Tongue (tissue), 2 donors: ENCODE results near the gene DPY19L1. TPM values are rescaled to one million over a fixed set of nuclear protein-coding genes. Genes with fewer than 3 reads are reported as not detected.
A peak's percentile ranks its signal among the peaks of the same experiment; 100 is the strongest.
"Not testable (repeated sequence)": the region's sequence is repeated elsewhere in the genome, so short reads cannot be mapped to it uniquely, and the experiment has no call there.

Experiments
- DNase-seq: peaks from one replicate; pipeline ENCODE4 v3.0.0-alpha.2; 2015
- total RNA-seq: library from RNA; depleted of rRNA; stranded (reverse); fragments of >200 nt; gene quantifications from one replicate; pipeline ENCODE4 v1.2.3, GENCODE V29; 2014

The DPY19L1 gene
- total RNA-seq, 1 donor from 2014 or later: 26.6 TPM

DNA sequence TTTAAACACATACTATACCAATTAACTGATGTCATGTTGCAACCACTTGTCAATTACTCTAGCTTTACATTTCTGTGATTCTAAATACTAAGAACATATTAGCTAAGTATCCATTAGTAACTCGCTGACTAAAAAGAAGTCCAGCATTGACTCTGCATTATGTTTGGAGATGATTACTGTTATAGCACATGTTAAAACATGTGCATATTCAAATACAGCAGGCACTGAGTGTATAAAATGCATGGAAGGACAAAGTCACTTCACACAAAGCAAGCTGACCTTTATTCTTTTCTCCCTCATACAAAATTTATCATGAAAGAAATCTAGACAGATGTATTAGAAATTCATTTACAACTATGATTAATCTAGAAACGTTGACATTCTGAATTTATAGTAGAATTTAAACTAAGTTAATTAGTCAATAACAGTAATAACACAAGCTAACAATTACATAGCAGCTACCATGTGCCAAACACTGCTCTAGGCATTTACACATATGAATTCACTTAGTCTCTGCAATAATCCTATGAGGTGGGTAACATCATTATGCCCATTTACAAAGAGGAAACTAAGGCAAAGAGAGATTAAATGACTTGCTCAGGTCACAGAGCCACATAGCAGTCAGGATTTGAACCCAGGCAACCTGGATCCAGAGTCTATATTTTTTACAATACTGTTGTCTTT lies 48.7 kb downstream of the DPY19L1 start:
- not testable (repeated sequence) for DNase-seq

DNA sequence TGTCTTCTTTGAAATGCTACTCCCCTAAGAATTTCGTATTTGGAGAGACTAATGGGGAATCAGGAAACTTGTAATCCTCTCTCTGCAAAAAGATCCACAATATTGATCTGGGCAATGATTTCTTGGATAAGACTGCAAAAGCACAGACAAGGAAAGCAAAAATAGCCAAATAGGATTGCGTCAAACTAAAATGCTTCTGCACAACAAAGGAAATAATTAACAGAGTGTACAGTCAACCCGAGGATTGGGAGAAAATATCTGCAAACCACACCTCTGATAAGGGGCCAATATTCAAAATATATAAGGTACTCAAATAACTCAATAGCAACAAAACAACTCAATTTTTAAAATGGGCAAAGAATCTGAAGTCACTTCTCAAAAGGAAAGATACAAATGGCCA lies 52.1 kb downstream of the DPY19L1 start:
- not testable (repeated sequence) for DNase-seq

DNA sequence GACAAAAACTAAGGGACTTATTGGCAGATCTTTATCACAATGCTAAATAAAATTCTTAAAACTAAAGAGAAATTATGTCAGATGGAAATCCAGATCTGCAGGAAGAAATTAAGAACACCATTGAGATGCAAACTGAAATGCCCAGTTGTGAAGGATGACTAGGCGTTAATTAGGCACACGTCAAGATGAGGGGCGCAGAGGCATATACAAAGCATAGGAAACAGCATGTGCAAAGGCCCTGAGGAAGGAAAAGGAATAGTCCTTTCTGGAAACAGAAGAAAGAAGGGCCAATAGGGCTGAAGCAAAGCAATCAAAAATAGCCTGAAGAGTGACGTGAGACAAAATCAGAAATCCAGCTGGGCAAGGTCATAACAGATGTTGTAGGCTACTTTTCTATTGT lies 53.1 kb downstream of the DPY19L1 start:
- DNase-seq: not testable (repeated sequence)

DNA sequence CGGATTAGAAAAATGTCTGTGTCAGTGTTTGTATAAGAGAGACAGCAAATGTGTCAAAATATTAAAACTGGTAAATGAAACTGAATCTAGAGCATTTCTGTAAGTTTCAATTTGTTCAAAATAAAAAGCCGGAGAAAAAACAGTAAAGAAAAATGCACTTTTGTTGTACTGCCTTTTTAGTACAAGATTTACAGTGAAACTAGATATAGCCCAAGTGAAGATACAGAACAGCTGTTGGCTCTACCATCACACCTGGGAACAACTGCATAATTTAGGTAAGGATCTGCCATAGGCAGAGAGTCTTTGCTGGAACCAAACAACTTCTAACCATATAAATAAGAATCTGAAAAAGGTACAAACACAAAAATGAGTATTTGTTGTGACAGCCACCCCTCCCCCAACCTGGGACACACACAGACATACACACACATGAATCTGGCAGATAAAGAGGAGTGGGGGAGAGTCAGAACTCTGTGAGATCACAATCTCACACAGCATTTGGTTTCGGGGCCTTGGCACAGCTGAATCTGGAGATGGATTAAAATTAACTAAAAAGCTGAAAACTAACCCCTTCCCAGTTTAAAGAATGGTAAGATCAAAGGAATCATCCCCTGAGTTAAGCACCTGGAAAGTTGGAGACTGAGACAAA lies 54.8 kb downstream of the DPY19L1 start:
- no peak for DNase-seq

DNA sequence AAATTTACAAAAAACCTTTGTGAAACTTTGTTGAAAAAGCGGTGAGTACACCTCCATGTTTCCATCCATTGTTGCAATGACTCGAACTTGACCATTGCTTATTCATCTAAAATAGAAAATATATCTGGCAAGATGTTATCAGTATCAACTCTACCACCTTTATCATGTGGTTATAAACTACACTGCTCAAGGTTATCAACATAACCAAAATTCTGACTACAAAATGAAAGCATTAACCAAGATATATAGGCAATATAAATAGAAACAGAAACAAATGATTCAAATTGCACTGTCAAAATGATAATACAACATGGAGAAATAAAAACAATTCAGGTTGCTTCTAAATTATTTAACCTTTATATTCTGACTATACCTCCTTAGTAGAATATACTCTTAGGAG lies 58.2 kb downstream of the DPY19L1 start:
- not testable (repeated sequence) for DNase-seq

DNA sequence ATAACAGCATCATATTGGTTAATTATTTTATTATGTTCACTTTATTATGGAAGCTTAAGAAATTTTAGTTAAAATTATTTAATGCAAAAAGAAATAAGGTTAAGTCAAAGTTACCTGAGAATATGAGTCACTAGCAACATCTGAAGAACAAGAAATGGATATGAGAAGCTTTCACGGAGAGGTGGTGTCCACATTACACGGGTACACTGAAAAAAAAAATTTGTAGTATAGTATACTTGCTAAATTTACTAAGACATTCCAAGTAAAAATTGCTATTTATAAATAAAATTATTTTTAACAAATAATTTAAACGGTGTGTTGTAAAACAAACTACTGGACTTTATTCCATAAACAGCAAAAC lies 63.9 kb downstream of the DPY19L1 start:
- no peak for DNase-seq

DNA sequence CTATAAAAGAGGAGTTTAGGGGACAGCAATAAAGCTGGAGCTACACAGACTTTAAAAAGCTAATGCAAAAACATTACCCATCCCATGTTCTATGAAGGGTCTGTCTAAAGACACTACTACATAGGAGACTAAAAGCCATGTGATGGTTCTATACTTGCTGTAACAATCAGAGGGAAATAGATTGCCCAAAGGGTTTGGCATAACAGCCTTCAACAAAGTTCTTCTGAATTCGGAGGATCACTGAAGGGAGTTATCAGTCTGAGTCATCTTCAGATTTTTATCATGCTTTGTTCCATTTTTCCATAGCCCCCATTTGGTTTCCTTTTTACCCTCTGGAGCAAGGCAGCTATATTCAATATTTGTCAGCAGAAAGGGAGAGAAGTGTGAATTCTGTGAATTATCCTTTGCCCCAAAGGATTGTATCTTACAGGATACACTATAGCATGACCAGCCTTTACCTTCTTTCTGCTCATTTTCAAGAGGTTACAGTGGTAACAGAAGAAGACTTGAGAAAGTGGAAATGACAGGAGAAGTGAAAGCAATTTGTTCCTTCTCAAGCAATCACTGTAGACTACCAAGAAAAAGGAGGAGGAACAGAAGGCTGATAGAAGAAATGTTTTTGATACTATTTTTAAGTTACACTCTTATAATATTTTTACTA lies 64.4 kb downstream of the DPY19L1 start:
- not testable (repeated sequence) for DNase-seq

DNA sequence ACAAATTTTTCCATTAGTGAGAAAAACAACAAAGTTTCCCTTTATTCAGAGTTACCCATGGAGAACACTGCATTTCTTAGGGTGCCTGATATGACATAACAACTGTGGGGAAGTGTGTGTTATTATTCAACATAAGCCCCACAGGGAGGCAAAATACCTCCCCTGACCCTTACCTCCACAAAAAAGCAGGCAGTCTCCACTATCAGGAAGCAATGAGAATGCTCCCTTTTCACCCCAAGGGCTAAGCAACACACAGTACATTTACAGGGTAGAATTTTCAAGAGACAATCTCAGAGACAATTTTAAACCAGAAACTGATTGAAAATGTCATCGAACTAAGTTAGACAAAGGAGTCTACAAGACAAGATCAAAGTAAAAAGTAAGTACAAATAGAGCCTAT lies 69.5 kb downstream of the DPY19L1 start:
- not testable (repeated sequence) for DNase-seq

DNA sequence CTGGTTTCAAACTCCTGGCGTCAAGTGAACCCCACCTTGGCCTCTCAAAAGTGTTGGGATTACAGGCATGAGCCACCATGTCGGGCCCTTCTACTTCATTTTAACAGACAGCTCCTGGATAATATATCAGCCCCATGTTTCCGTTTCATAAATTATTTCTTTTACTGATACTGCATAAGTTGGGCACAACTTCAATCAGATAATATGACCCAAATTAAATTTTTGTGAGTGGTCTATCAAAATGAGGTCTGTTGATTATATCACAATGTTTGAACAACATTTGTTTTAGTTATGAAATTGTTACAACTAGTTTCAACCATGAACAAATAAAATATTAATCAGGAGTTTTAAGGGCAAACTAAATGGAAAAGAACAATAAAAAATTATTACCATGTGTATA lies 70.8 kb downstream of the DPY19L1 start:
- DNase-seq: not testable (repeated sequence)

DNA sequence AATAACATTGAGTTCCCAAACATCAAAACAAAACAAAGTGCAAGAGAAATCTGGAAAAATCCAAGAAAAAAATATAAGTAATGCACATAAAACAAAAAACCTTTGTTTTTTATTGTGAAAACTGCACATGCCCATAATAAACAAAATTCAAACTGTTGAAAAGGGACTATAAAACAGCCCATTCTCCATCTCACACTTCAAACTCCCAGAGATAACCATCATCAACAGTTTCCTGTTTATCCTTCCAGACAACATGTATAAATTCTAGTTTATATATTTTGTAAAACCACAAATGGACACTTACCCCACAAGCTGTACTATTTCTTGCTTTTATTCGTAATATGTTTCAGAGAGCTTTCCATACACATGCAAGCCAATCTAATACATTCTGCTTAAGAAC lies 79.3 kb downstream of the DPY19L1 start:
- no peak for DNase-seq

DNA sequence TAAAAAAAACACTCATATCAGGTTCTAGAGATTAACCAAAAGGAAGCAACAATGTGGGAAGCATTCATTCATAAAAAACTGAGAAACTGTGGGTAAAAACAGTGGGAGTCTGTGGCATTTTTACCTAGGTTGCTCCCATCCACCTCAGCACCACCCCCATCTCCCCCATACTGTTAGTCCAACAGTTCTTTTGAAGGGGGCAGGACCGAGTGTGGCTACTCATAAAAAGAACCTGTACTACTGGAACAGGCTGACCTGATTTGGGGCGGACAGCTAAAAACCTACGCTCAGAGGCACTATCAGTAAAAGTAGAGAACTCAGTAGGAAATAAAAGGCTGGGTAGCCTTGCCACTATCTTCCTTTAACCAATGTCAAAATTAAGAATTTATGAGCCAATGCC lies 84.5 kb downstream of the DPY19L1 start:
- DNase-seq: no peak

DNA sequence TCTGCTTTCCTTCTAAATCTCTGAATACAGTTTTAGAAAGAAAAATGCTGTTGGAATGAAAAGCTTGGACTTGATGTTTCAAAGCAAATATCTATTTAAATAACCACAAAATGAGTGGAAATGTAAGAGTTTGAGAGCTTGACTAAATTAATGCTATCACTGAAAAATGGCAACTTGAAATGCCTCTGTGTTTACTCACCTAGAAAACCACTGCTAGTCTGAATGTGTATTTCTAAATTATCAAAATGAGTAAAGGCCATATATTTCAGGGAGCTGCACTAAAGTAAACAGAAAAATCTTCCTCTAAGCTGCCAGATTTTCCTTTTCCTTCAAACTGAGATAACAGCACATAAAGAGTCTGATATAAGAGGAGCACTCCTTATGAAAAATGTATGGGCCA lies 87.9 kb downstream of the DPY19L1 start:
- no peak for DNase-seq

DNA sequence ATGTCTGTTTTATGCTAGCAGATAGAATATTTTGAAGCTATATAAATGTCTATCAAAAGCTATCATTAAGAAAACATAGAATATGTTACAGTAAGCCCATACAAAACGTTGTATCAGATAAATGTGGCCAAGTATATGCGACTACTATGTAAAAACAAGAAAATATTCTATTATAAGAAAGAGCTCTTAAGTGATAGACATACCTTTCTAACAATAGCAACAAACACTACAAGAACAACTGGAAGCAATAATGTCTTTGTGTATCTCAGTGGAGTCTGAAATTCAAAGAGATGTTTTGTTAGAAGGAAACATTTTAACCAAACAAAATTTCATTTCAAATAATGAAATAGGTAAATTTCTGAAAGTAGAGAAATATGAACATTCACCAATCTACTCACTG lies 89.9 kb downstream of the DPY19L1 start:
- not testable (repeated sequence) for DNase-seq

DNA sequence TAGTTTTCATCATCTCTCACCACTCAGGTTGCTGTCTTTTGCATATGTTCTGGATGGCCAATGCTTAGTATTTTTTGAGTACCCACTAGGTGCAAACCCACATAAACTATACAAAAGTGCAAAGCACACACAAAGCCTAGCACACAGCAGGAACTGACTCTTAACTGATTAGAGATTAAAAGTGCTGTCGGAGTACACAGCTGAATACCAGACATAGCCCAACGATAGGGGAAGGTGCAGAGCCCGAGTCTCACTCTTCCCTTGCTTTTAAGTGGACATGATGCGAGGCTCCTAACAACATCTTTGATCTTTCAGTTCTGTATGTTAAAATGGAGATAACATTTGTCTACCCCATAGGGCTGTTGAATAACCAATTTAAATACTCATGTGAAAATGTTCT lies 90.8 kb downstream of the DPY19L1 start:
- DNase-seq: no peak

DNA sequence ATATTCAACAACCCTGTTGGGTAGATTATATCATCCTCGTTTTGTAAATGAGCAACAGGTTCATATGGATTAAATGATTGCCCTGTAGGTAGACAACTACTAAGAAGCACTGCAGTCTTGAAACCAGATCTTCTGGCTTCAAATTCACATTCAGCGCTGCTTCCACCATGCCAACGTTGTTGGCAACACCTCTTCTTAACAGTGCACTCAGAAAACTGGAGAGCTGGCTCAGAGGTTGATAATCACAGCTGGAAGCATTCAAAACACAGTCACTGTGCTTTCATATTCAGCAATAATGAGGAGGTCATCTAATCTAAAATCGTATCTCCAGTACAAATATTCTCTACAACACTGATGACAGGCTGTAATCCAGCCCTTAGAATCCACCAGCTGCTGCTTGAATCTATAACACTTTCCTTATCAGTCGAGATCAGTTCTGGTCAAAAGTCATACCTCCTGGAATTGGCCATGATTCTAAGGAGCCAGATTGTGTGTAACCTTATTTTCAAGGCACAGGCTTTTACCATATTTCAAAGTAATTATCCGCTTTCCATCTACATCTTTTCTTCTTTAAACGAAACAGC lies 91.3 kb downstream of the DPY19L1 start:
- DNase-seq: not testable (repeated sequence)

DNA sequence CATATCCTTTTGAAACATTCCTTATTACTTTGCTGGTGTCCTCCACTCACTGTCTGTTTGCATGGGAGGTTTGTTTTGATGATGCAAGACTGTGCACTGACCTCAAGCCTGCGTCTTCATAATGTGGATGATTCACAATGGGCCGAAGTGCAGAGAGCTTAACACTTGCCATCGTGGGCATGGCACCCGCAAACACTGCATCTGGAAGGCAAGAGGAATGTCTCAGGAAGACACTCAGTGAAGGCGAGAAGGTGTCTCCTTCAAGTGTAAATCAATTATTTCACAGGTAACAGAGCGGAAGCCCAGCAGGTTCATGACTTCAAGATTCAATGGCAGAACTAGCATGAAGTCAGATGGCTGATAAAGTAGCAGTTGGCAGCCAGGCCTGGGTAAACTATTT lies 98.1 kb downstream of the DPY19L1 start:
- DNase-seq: no peak

DNA sequence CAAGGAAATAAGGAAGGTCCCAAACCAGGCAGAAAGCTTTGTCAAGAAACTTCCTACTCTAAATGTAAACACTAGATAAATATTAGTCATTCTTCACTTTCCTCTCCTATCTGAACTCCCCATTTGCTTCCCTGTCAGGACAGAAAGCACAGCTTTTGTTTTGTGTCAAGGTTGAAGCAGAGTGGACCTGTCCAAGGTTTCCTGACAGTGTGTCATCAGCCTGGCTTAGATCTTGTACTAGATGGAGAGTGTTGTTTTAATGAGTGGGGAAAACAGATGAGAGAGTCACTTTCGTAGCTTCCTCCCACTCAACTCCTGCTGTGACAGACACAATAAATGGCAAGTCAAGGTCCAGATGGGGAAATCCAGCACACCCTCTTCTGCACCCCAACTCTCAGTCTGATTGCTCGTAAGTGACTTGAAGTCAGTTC lies 101.5 kb downstream of the DPY19L1 start:
- DNase-seq: not testable (repeated sequence)

DNA sequence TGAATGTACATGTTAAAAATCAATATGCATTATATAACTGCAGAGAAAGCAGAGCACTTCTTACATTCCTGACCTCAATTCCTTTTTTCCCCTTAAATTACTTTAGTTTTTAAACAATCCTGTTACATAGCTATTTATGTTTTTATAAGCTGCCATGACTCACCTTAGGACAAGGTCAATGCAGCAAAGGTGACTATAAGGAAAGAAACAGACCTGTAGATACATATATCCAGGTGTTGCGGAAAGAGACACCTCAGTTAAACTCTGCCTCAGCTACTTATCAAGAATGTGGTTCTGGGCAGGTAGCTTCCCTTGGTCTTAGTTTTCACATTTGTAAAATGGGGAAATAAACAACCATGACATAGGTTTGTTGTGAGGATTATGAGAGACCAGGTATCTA lies 105.5 kb downstream of the DPY19L1 start:
- no peak for DNase-seq

DNA sequence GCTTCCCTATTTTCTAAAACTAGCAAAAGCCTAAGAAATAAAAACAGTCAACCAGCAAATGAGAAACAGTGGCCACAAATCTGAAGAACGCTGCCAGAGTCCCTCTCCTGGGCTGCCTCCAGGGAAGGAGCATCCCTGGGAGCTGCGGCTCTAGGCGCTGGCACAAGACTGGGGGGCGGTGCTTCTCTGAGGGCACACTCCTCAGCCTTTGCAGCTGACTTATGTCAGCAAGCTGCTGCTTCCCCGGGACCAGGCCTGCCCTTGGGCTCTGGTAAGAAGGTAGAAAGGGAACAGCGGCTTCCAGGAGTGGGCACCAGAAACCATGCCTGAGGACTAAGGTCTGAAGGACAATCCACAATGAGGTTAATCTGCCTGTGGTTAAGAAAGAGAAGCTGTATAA lies 107.5 kb downstream of the DPY19L1 start:
- DNase-seq: not testable (repeated sequence)

DNA sequence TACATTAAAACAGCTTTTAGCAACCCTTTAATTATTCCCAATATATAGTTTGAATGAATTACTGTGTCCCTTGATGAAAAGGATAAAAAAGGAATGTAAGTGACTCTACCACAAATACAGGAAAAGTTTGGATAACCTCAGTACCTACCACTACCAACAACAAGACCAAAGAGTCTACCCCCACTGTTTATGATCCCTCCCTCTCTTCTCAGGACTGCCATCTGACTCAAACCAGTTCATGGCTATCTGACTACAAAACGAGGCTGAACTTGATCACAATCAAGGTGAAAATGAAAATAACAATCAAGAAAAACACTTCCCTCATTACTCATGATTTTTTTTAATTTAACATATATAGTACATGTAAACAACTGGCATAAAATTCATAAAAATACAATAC lies 108.7 kb downstream of the DPY19L1 start:
- DNase-seq: no peak

DNA sequence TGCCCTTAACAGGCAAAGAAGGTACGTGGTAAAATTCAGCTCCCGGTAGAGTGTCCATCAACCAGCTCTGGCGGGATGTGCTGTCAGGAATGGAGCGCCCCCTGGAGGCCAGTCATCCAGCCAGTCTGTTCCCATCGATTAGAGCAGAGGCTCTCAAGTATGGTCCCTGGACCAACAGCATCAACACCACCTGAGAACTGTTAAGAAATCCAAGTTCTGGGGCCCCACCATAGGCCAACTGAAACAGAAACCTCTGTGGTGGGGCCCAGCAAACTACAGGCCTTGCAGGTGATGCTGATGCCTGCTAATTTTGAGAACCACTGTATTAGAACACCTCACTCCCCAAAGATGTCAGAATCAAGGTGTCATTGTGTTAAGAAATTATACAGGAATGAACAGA lies 109.2 kb downstream of the DPY19L1 start:
- DNase-seq: peak; percentile 41

DNA sequence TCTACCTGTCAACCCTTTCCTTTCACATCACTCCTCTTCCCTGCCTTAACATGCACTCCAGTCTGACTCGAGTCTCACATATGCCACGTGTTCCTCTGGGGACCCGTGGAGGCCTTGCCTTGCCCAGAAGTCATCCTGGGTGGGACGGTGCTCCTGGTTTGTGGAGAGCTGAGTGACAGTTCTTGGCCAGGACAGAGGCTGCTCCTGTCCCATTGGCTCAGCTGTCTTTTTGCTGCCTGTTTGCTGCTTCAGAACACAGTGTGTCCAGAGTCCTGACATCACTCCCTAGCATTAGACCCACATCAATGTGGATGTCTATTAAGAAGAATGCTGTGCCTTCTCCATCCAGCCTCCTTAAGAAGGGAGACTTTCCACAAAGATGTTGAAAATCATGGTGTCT lies 116.8 kb downstream of the DPY19L1 start:
- not testable (repeated sequence) for DNase-seq

DNA sequence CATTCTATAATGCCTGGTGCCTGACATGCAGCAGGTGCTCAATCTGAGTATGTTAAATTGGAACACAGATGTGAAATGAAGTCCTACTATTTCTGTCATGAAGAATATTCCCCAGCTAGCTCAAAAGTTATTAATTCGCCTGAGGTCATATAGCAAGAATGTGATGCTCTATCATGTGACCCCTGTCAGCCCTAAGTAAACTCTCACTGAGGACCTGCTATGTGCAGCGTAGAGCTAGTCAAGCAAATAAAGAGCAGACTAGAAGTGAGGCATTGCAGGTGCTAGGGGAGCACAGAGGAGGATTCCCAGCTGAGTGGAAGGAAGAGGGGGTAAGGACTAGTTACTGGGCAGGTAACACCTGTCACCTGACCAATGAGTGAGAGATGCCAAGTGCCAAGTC lies 118.2 kb downstream of the DPY19L1 start:
- peak; percentile 4 for DNase-seq
